ENCODE results near the gene FAXDC2. TPM values are rescaled to one million over a fixed set of nuclear protein-coding genes. Genes with fewer than 3 reads are reported as not detected.

Gene FAXDC2
- total and polyA plus RNA-seq, 2 of the 8 experiments (the other 6 are each of a cell fraction or from before 2014, with no cell fraction given) = 3.7 to 5.9 TPM

- Histone ChIP-seq H4K91ac (replicated peaks; ENCODE audit: insufficient read length, low read length) (peak overlapping the region; percentile 83), H3K4ac (replicated peaks; ENCODE audit: insufficient read length, low read depth, low read length) (no peak overlapping the region), H2BK12ac (ENCODE audit: low read depth, low read length) (peak overlapping the region; percentile 71; the same call in 1 of the 2 replicates), H3K14ac (ENCODE audit: insufficient read length) (no peak overlapping the region), H3K79me2 (ENCODE audit: control insufficient read depth in 1 of 2, insufficient read depth in 2 of 2, low read length in 2 of 2) (no peaks in the 10 kb centered on the region), H3K9ac (replicated peaks in 1 of 4; ENCODE audit: extremely low read depth in 1 of 4, low read depth in 3 of 4, low read length in 3 of 4) (0 out of 7 replicates have a peak overlapping the region, but pooled peaks of 1 of the 4 experiments have one; percentile 21), H3K56ac (replicated peaks; ENCODE audit: insufficient read length, low read depth, low read length) (no peak overlapping the region), H2AFZ (ENCODE audit: low read length) (no peak overlapping the region), H2BK20ac (ENCODE audit: low read length) (no peak overlapping the region), H3K4me1 (replicated peaks in 1 of 4; ENCODE audit: control insufficient read depth in 3 of 4, insufficient read depth in 4 of 4, low read length in 3 of 4) (peaks cover 0 to 7% (median 4%) of the 10 kb centered on the region in 4 experiments; a peak in 5 of 7 replicates), H3K9me3 (ENCODE audit: insufficient read depth in 2 of 2, low read depth in 1 of 2, low read length in 1 of 2) (no peaks in the 10 kb centered on the region), H3K79me1 (ENCODE audit: low read depth, low read length) (no peaks in the 10 kb centered on the region), H3K36me3 (ENCODE audit: control insufficient read depth in 2 of 4, insufficient read depth in 4 of 4, low read length in 3 of 4) (no peaks in the 10 kb centered on the region), H3K4me3 (ENCODE audit: extremely low read depth in 1 of 4, insufficient read depth in 2 of 4, low read depth in 3 of 4, low read length in 4 of 4) (peak overlapping the region in 1 of 4 experiments; percentile 58; a peak in 1 of 8 replicates), H3K18ac (ENCODE audit: extremely low read depth, low read length) (no peak overlapping the region), H3K4me2 (ENCODE audit: insufficient read depth in 1 of 2, low read depth in 2 of 2, low read length in 2 of 2) (peak overlapping the region in 1 of 2 experiments; percentile 52; a peak in 1 of 4 replicates), H3K27ac (ENCODE audit: low read depth, low read length) (no peak overlapping the region; the same call in 1 of the 2 replicates), H4K5ac (ENCODE audit: insufficient read length, low read depth, low read length) (no peak overlapping the region), H2BK15ac (ENCODE audit: low read length) (peak overlapping the region; percentile 61; the same call in 1 of the 2 replicates), H3K23ac (ENCODE audit: insufficient read length) (no peak overlapping the region), H2BK5ac (ENCODE audit: low read depth, low read length) (peak overlapping the region; percentile 39; the same call in 1 of the 2 replicates), H4K8ac (ENCODE audit: extremely low read depth, insufficient read depth, low read length) (no peak overlapping the region), H4K20me1 (replicated peaks in 1 of 2; ENCODE audit: control insufficient read depth in 1 of 2, insufficient read depth in 2 of 2, low read length in 2 of 2) (no peaks in the 10 kb centered on the region), H3K23me2 (ENCODE audit: low read depth, low read length) (no peaks in the 10 kb centered on the region), H2AK5ac (ENCODE audit: low read depth, low read length) (no peak overlapping the region), H2BK120ac (replicated peaks; ENCODE audit: low read depth, low read length) (no peak overlapping the region), H3K27me3 (replicated peaks in 1 of 4; ENCODE audit: control insufficient read depth in 3 of 4, extremely low read depth in 1 of 4, insufficient read depth in 3 of 4, low read length in 3 of 4) (no peaks in the 10 kb centered on the region)
- WGBS, 2 experiments (ENCODE audit: extremely low coverage in 1 of 2, insufficient coverage in 1 of 2, insufficient read length in 1 of 2, insufficient replicate concordance in 2 of 2, low coverage in 1 of 2, low lambda C conversion rate in 2 of 2, missing lambda C conversion rate in 1 of 2) = 91% methylated on average over 3 of the region's 3 CpGs; no CpG with 5 or more reads in 1 of the 2 experiments
- CTCF ChIA-PET (ENCODE audit: partially characterized antibody) = interaction anchor here (1.1 to 1.4 kb wide), 4 partner anchors 18 to 201 kb away, joined by 3 to 4 read pairs (median 4); no protein-coding TSS in a partner anchor
- POLR2A ChIA-PET (ENCODE audit: partially characterized antibody) = interaction anchor here (0.7 to 1.5 kb wide), 4 partner anchors 9 to 637 kb away, joined by 3 to 5 read pairs (median 4); no protein-coding TSS in a partner anchor
- no peak for DNase-seq (ENCODE audit: low read depth in 1 of 2, low spot score in 2 of 2)
- FAIRE-seq = no peak
- no peak for TF ChIP-seq RFX5 (IDR thresholded peaks at IDR 0.05; ENCODE audit: borderline replicate concordance, low read depth, low read length)
Observed at GRCh38 chr5:154851351-154851750, 948 bp upstream of the FAXDC2 start.
